Measurements from ENCODE around the gene PADI4. TPM values are rescaled to one million over a fixed set of nuclear protein-coding genes. Genes with fewer than 3 reads are reported as not detected.

The PADI4 gene
- total and polyA plus RNA-seq, 2 of the 4 experiments (the other 2 are of a cell fraction): not detected

- no peak overlapping the region for H4K91ac ChIP-seq (ENCODE audit: insufficient read depth, low read depth, low read length)
- H3K4ac ChIP-seq (ENCODE audit: low read depth, low read length): no peak overlapping the region
- H2AK5ac ChIP-seq (ENCODE audit: low read depth, low read length): no peak overlapping the region
- H2BK5ac ChIP-seq (ENCODE audit: low read depth, low read length, poor library complexity, severe bottlenecking): no peak overlapping the region
- WGBS, 2 experiments (ENCODE audit: extremely low coverage in 2 of 2, insufficient read length in 1 of 2): 83% methylated on average over 1 of the region's 9 CpGs; no CpG with 5 or more reads in 1 of the 2 experiments
- H3K36me3 ChIP-seq (ENCODE audit: control insufficient read depth, insufficient read depth, low read length): no peaks in the 10 kb centered on the region
- CTCF ChIA-PET: interaction anchor here (1.3 to 1.7 kb wide), 2 partner anchors 10 to 220 kb away, joined by 3 to 4 read pairs; no protein-coding TSS in a partner anchor
- H4K8ac ChIP-seq (ENCODE audit: low read depth in 2 of 2, low read length in 2 of 2): no peak overlapping the region
- H3K27ac ChIP-seq (ENCODE audit: insufficient read depth, low read length): no peak overlapping the region
- POLR2A ChIA-PET (ENCODE audit: unreplicated experiment): no interaction called here
- no peak overlapping the region for H3K14ac ChIP-seq (replicated peaks; ENCODE audit: low read depth, low read length)
- H3K4me1 ChIP-seq (ENCODE audit: control insufficient read depth, insufficient read depth, low read length): no peaks in the 10 kb centered on the region
- DNase-seq (no peak), ATAC-seq (ENCODE audit: low read depth) (no peak)
- no peak overlapping the region for H2BK120ac ChIP-seq (ENCODE audit: low read depth, low read length)
- no peak overlapping the region for H4K5ac ChIP-seq (ENCODE audit: low read depth, low read length)
- H3K4me2 ChIP-seq (ENCODE audit: low read depth, low read length): no peak overlapping the region
- H2AK9ac ChIP-seq (replicated peaks; ENCODE audit: low read depth, low read length, poor library complexity): peak overlapping the region; percentile 28
- H3K56ac ChIP-seq (ENCODE audit: extremely low read depth, insufficient read depth, low read length): no peak overlapping the region
- in situ Hi-C loops (cut with MboI; ENCODE audit: low sequenced_read_pairs): no loop called here
- no peak overlapping the region for H2BK15ac ChIP-seq (ENCODE audit: low read depth, low read length)
- H3K27me3 ChIP-seq (ENCODE audit: control insufficient read depth, insufficient read depth, low read length): peaks cover 3% of the 10 kb centered on the region; the same call in 1 of the 2 replicates
- H3K4me3 ChIP-seq (ENCODE audit: insufficient read depth, low read depth, low read length): no peak overlapping the region
- no peaks in the 10 kb centered on the region for H3K9me3 ChIP-seq (ENCODE audit: control insufficient read depth, insufficient read depth, low read length)
- no peak overlapping the region for H3K23ac ChIP-seq (ENCODE audit: low read depth, low read length)
- H4K20me1 ChIP-seq (ENCODE audit: insufficient read depth, low read length): no peaks in the 10 kb centered on the region; the same call in 1 of the 2 replicates
- H3K9me1 ChIP-seq (ENCODE audit: insufficient read depth, low read length): no peaks in the 10 kb centered on the region; the same call in 1 of the 2 replicates
- H3K18ac ChIP-seq (ENCODE audit: low read depth, low read length): no peak overlapping the region
- no peak overlapping the region for H3K9ac ChIP-seq (ENCODE audit: low read depth, low read length)
- intact Hi-C loops (cut with micrococcal nuclease): no loop called here
- H2BK20ac ChIP-seq (ENCODE audit: low read depth, low read length): no peak overlapping the region
- H3K79me1 ChIP-seq (ENCODE audit: low read depth in 1 of 2, low read length in 2 of 2): no peaks in the 10 kb centered on the region
- H2AFZ ChIP-seq (replicated peaks; ENCODE audit: low read length, poor library complexity): no peak overlapping the region
- no TSS peak for BruUV-seq (replicated peaks)
- dilution Hi-C loops (cut with HindIII; ENCODE audit: low sequenced_read_pairs, unreplicated experiment): no loop called here
- TF ChIP-seq CEBPB (IDR thresholded peaks at IDR 0.05; ENCODE audit: low read depth, low read length) (no peak), NFE2L2 (IDR thresholded peaks at IDR 0.05; ENCODE audit: low read depth, low read length) (no peak), MAFK (IDR thresholded peaks at IDR 0.05; ENCODE audit: low read depth, low read length) (no peak), RFX5 (IDR thresholded peaks at IDR 0.05; ENCODE audit: low read depth, low read length) (no peak), FOS (IDR thresholded peaks at IDR 0.05; ENCODE audit: low read depth, low read length) (no peak), RAD21 (IDR thresholded peaks at IDR 0.05; ENCODE audit: low read length) (no peak), RCOR1 (IDR thresholded peaks at IDR 0.05; ENCODE audit: insufficient replicate concordance, low read length) (no peak), USF2 (IDR thresholded peaks at IDR 0.05; ENCODE audit: low read depth, low read length) (no peak), POLR2A (IDR thresholded peaks at IDR 0.05; ENCODE audit: low read depth, low read length) (no peak), BHLHE40 (IDR thresholded peaks at IDR 0.05; ENCODE audit: low read depth, low read length) (no peak), ELK1 (IDR thresholded peaks at IDR 0.05; ENCODE audit: borderline replicate concordance, low read depth, low read length) (no peak), SMC3 (IDR thresholded peaks at IDR 0.05; ENCODE audit: low read depth, low read length) (no peak), MAZ (IDR thresholded peaks at IDR 0.05; ENCODE audit: borderline replicate concordance, low read depth, low read length) (no peak), MXI1 (IDR thresholded peaks at IDR 0.05; ENCODE audit: borderline replicate concordance, low read depth, low read length) (no peak)
- TF ChIP-seq, protein P1, sequence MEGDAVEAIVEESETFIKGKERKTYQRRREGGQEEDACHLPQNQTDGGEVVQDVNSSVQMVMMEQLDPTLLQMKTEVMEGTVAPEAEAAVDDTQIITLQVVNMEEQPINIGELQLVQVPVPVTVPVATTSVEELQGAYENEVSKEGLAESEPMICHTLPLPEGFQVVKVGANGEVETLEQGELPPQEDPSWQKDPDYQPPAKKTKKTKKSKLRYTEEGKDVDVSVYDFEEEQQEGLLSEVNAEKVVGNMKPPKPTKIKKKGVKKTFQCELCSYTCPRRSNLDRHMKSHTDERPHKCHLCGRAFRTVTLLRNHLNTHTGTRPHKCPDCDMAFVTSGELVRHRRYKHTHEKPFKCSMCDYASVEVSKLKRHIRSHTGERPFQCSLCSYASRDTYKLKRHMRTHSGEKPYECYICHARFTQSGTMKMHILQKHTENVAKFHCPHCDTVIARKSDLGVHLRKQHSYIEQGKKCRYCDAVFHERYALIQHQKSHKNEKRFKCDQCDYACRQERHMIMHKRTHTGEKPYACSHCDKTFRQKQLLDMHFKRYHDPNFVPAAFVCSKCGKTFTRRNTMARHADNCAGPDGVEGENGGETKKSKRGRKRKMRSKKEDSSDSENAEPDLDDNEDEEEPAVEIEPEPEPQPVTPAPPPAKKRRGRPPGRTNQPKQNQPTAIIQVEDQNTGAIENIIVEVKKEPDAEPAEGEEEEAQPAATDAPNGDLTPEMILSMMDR (conservative IDR thresholded peaks at IDR 0.05; ENCODE audit: low read depth, low read length): no peak
These were observed 38.2 kb downstream of the PADI4 start for GRCh38 chr1:17346046-17346789.

Measured in IMR-90 (cell line).